HepG2 (cell line): ENCODE data around the gene RGS19. TPM values are rescaled to one million over a fixed set of nuclear protein-coding genes. Genes with fewer than 3 reads are reported as not detected.

Source experiments
- FOSL1 ChIP-seq: sonication (generic); formaldehyde crosslinking; IDR thresholded peaks from 2 replicates; pipeline ENCODE4 v1.9.0; 2021; ENCODE audit warnings: missing genetic modification reagents, borderline replicate concordance
- HMG20A ChIP-seq: IDR thresholded peaks from 2 replicates; pipeline ENCODE4 v1.6.1; 2016; ENCODE audit warnings: borderline replicate concordance
- MTA1 ChIP-seq: sonication (generic); formaldehyde crosslinking; IDR thresholded peaks from 2 replicates; pipeline ENCODE4 v1.4.0; 2020; ENCODE audit warnings: missing genetic modification reagents, mild to moderate bottlenecking, borderline replicate concordance
- POLR2G ChIP-seq: fragments of 200-400 bp; formaldehyde crosslinking; IDR thresholded peaks from 2 replicates; pipeline ENCODE4 v1.6.1; 2018; ENCODE audit warnings: mild to moderate bottlenecking, low read depth, low read length, moderate library complexity
- REPIN1 ChIP-seq: sonication (generic); formaldehyde crosslinking; IDR thresholded peaks from 2 replicates; pipeline ENCODE4 v1.8.0; 2022; ENCODE audit warnings: missing genetic modification reagents, low read depth, mild to moderate bottlenecking, borderline replicate concordance
- SALL1 ChIP-seq: sonication (generic); formaldehyde crosslinking; IDR thresholded peaks from 2 replicates; pipeline ENCODE4 v1.8.0; 2022; ENCODE audit warnings: mild to moderate bottlenecking, missing genetic modification reagents
- SRSF1 ChIP-seq: fragments of 200-400 bp; formaldehyde crosslinking; optimal IDR thresholded peaks from 2 replicates; pipeline ENCODE3; 2017; ENCODE audit warnings: mild to moderate bottlenecking, low read depth, low read length, moderate library complexity
- STAT5B ChIP-seq: sonication (generic); formaldehyde crosslinking; IDR thresholded peaks from 2 replicates; pipeline ENCODE4 v1.4.0; 2020; ENCODE audit warnings: missing genetic modification reagents
- U2AF1 ChIP-seq: fragments of 200-400 bp; formaldehyde crosslinking; optimal IDR thresholded peaks from 2 replicates; pipeline ENCODE3; 2017; ENCODE audit warnings: mild to moderate bottlenecking, low read depth, low read length
- ZFX ChIP-seq: sonication (generic); formaldehyde crosslinking; IDR thresholded peaks from 2 replicates; pipeline ENCODE4 v1.4.0; 2020; ENCODE audit warnings: mild to moderate bottlenecking, low read depth, missing genetic modification reagents, moderate library complexity
- ZNF124 ChIP-seq: sonication (generic); formaldehyde crosslinking; IDR thresholded peaks from 2 replicates; pipeline ENCODE4 v1.4.0; 2020; ENCODE audit warnings: missing genetic modification reagents
- ZNF263 ChIP-seq: sonication (generic); formaldehyde crosslinking; IDR thresholded peaks from 2 replicates; pipeline ENCODE4 v1.4.0; 2020; ENCODE audit warnings: missing genetic modification reagents
- ZSCAN25 ChIP-seq: sonication (generic); formaldehyde crosslinking; IDR thresholded peaks from 2 replicates; pipeline ENCODE4 v1.8.0; 2022; ENCODE audit warnings: mild to moderate bottlenecking, missing genetic modification reagents
- polyA plus RNA-seq, 8 experiments: library from polyadenylated mRNA; depleted of rRNA in 3 of 8; stranded (reverse) in 7 of 8; unstranded in 1 of 8; fragments of >200 nt; fragmentation: Illumina TruSeq in 4 of 8; extraction: Trizol in 4 of 8; gene quantifications; 2 replicates each; pipeline versions ENCODE4 v1.2.1 to v1.2.3, GENCODE V29; 2011 to 2016; ENCODE audit warnings: low read depth in 4 of 8, missing spikeins in 1 of 8, mixed read lengths in 1 of 8; ENCODE audit not compliant: insufficient read depth in 1 of 8
- total RNA-seq, 5 experiments: library from RNA; depleted of rRNA; stranded (reverse); fragments of >200 nt; fragmentation: Illumina TruSeq; extraction: Trizol; gene quantifications; 2 replicates each; pipeline ENCODE4 v1.2.3, GENCODE V29; 2016; ENCODE audit warnings: low read depth in 1 of 5
- TF ChIP-seq, protein P1 (sequence below): sonication (generic); formaldehyde crosslinking; IDR thresholded peaks from 2 replicates; pipeline ENCODE4 v1.5.1; 2020; ENCODE audit warnings: mild to moderate bottlenecking, missing genetic modification reagents, moderate library complexity
- TF ChIP-seq, protein P2 (sequence below): sonication (generic); formaldehyde crosslinking; IDR thresholded peaks from 2 replicates; pipeline ENCODE4 v1.4.0; 2020; ENCODE audit warnings: missing genetic modification reagents
- TF ChIP-seq, protein P3 (sequence below): sonication (generic); formaldehyde crosslinking; IDR thresholded peaks from 2 replicates; pipeline ENCODE4 v1.5.1; 2020; ENCODE audit warnings: missing genetic modification reagents, mild to moderate bottlenecking, borderline replicate concordance
- TF ChIP-seq, protein P4 (sequence below): sonication (generic); formaldehyde crosslinking; IDR thresholded peaks from 2 replicates; pipeline ENCODE4 v1.8.0; 2023; ENCODE audit warnings: mild to moderate bottlenecking, missing genetic modification reagents
- TF ChIP-seq, protein P5 (sequence below): sonication (generic); formaldehyde crosslinking; IDR thresholded peaks from 2 replicates; pipeline ENCODE4 v1.9.0; 2022; ENCODE audit warnings: missing genetic modification reagents, mild to moderate bottlenecking, borderline replicate concordance

Gene RGS19
- total and polyA plus RNA-seq, 2 of the 13 experiments (the other 11 are each of a cell fraction or from before 2014, with no cell fraction given), result 10.7 to 11.9 TPM

DNA sequence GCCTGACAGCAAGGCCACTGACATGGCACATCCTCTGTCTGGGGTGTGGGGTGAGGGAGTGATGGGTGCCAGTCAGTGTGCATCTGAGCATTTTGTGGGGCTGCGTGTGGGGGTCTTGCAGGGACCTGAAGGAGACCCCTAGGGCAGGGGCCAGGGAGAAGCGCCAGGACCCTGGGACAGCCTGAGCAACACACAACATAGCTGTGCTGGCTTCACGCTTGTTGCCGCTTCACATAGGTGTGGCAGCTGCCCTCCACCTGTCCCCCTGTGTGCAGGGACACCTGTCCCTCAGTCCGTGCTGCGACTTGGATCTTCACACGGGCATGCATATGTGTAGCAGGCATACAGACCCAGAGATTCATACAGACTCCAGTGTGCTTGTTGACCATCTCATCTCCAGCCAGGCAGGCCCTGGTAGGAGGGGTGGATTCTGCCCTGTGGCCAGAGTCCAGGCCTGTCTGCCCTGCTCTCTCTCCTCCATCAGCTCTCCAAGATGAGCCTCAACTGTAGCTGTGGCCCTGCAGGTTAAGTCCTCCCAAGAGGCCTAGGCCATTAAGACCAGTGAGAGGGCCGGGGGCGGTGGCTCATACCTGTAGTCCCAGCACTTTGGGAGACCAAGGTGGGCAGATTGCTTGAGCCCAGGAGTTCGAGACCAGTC is 31.2 kb upstream of the RGS19 start (continued):
- TF ChIP-seq SALL1 (CRISPR knock-in tag) (peak; percentile 46; the same call in 1 of the 2 replicates), ZNF124 (no peak), ZFX (CRISPR knock-in tag) (peak; percentile 53; the same call in 1 of the 2 replicates), ZSCAN25 (0 out of 2 replicates have a peak, but pooled peaks have one; percentile 55), STAT5B (CRISPR knock-in tag) (no peak), MTA1 (peak; percentile 57; the same call in 1 of the 2 replicates), FOSL1 (CRISPR knock-in tag) (no peak), POLR2G (no peak), HMG20A (CRISPR knock-in tag) (no peak), U2AF1 (no peak), SRSF1 (no peak), REPIN1 (no peak), ZNF263 (CRISPR knock-in tag) (0 out of 2 replicates have a peak, but pooled peaks have one; percentile 28)
- TF ChIP-seq, protein P1, sequence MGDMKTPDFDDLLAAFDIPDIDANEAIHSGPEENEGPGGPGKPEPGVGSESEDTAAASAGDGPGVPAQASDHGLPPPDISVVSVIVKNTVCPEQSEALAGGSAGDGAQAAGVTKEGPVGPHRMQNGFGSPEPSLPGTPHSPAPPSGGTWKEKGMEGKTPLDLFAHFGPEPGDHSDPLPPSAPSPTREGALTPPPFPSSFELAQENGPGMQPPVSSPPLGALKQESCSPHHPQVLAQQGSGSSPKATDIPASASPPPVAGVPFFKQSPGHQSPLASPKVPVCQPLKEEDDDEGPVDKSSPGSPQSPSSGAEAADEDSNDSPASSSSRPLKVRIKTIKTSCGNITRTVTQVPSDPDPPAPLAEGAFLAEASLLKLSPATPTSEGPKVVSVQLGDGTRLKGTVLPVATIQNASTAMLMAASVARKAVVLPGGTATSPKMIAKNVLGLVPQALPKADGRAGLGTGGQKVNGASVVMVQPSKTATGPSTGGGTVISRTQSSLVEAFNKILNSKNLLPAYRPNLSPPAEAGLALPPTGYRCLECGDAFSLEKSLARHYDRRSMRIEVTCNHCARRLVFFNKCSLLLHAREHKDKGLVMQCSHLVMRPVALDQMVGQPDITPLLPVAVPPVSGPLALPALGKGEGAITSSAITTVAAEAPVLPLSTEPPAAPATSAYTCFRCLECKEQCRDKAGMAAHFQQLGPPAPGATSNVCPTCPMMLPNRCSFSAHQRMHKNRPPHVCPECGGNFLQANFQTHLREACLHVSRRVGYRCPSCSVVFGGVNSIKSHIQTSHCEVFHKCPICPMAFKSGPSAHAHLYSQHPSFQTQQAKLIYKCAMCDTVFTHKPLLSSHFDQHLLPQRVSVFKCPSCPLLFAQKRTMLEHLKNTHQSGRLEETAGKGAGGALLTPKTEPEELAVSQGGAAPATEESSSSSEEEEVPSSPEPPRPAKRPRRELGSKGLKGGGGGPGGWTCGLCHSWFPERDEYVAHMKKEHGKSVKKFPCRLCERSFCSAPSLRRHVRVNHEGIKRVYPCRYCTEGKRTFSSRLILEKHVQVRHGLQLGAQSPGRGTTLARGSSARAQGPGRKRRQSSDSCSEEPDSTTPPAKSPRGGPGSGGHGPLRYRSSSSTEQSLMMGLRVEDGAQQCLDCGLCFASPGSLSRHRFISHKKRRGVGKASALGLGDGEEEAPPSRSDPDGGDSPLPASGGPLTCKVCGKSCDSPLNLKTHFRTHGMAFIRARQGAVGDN (CRISPR knock-in tag), result peak; percentile 38; the same call in 1 of the 2 replicates
- TF ChIP-seq, protein P2, sequence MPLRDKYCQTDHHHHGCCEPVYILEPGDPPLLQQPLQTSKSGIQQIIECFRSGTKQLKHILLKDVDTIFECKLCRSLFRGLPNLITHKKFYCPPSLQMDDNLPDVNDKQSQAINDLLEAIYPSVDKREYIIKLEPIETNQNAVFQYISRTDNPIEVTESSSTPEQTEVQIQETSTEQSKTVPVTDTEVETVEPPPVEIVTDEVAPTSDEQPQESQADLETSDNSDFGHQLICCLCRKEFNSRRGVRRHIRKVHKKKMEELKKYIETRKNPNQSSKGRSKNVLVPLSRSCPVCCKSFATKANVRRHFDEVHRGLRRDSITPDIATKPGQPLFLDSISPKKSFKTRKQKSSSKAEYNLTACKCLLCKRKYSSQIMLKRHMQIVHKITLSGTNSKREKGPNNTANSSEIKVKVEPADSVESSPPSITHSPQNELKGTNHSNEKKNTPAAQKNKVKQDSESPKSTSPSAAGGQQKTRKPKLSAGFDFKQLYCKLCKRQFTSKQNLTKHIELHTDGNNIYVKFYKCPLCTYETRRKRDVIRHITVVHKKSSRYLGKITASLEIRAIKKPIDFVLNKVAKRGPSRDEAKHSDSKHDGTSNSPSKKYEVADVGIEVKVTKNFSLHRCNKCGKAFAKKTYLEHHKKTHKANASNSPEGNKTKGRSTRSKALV (CRISPR knock-in tag), result no peak; the same call in 1 of the 2 replicates
- TF ChIP-seq, protein P3, sequence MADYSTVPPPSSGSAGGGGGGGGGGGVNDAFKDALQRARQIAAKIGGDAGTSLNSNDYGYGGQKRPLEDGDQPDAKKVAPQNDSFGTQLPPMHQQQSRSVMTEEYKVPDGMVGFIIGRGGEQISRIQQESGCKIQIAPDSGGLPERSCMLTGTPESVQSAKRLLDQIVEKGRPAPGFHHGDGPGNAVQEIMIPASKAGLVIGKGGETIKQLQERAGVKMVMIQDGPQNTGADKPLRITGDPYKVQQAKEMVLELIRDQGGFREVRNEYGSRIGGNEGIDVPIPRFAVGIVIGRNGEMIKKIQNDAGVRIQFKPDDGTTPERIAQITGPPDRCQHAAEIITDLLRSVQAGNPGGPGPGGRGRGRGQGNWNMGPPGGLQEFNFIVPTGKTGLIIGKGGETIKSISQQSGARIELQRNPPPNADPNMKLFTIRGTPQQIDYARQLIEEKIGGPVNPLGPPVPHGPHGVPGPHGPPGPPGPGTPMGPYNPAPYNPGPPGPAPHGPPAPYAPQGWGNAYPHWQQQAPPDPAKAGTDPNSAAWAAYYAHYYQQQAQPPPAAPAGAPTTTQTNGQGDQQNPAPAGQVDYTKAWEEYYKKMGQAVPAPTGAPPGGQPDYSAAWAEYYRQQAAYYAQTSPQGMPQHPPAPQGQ (CRISPR knock-in tag), result no peak
- TF ChIP-seq, protein P4, sequence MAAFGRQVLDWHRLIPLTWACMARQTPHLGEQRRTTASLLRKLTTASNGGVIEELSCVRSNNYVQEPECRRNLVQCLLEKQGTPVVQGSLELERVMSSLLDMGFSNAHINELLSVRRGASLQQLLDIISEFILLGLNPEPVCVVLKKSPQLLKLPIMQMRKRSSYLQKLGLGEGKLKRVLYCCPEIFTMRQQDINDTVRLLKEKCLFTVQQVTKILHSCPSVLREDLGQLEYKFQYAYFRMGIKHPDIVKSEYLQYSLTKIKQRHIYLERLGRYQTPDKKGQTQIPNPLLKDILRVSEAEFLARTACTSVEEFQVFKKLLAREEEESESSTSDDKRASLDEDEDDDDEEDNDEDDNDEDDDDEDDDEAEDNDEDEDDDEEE (CRISPR knock-in tag), result no peak
- TF ChIP-seq, protein P5, sequence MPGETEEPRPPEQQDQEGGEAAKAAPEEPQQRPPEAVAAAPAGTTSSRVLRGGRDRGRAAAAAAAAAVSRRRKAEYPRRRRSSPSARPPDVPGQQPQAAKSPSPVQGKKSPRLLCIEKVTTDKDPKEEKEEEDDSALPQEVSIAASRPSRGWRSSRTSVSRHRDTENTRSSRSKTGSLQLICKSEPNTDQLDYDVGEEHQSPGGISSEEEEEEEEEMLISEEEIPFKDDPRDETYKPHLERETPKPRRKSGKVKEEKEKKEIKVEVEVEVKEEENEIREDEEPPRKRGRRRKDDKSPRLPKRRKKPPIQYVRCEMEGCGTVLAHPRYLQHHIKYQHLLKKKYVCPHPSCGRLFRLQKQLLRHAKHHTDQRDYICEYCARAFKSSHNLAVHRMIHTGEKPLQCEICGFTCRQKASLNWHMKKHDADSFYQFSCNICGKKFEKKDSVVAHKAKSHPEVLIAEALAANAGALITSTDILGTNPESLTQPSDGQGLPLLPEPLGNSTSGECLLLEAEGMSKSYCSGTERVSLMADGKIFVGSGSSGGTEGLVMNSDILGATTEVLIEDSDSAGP, result 0 out of 2 replicates have a peak, but pooled peaks have one; percentile 25
